ENCODE data around the gene YRDC.

YRDC gene

GRCh38 chr1:37753473-37754321 lies 54.3 kb downstream of the YRDC start:
- H3K27me3 ChIP-seq (ENCODE audit: insufficient read depth, low read length, poor library complexity, severe bottlenecking) = no peaks in the 10 kb centered on the region
- TF ChIP-seq, protein P1, sequence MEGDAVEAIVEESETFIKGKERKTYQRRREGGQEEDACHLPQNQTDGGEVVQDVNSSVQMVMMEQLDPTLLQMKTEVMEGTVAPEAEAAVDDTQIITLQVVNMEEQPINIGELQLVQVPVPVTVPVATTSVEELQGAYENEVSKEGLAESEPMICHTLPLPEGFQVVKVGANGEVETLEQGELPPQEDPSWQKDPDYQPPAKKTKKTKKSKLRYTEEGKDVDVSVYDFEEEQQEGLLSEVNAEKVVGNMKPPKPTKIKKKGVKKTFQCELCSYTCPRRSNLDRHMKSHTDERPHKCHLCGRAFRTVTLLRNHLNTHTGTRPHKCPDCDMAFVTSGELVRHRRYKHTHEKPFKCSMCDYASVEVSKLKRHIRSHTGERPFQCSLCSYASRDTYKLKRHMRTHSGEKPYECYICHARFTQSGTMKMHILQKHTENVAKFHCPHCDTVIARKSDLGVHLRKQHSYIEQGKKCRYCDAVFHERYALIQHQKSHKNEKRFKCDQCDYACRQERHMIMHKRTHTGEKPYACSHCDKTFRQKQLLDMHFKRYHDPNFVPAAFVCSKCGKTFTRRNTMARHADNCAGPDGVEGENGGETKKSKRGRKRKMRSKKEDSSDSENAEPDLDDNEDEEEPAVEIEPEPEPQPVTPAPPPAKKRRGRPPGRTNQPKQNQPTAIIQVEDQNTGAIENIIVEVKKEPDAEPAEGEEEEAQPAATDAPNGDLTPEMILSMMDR (conservative IDR thresholded peaks at IDR 0.05; ENCODE audit: low read length) = no peak
- no peak for TF ChIP-seq EZH2phosphoT487 (IDR thresholded peaks at IDR 0.05; ENCODE audit: borderline replicate concordance)
- no peak overlapping the region for H3K4me2 ChIP-seq (ENCODE audit: low read depth, low read length, poor library complexity, severe bottlenecking)
- H3K4me3 ChIP-seq (ENCODE audit: low read length, poor library complexity, severe bottlenecking) = no peak overlapping the region
- no peaks in the 10 kb centered on the region for H3F3A ChIP-seq (ENCODE audit: low read depth)
- no peak overlapping the region for H2AFZ ChIP-seq (ENCODE audit: low read length)
- H3K79me2 ChIP-seq (ENCODE audit: insufficient read depth, low read length) = no peaks in the 10 kb centered on the region
- no peak overlapping the region for H3K9ac ChIP-seq (ENCODE audit: low read depth, low read length, poor library complexity, severe bottlenecking)
- no peaks in the 10 kb centered on the region for H3K9me3 ChIP-seq (ENCODE audit: insufficient read depth, low read depth, low read length)
- H3K36me3 ChIP-seq (ENCODE audit: insufficient read depth, low read length) = no peaks in the 10 kb centered on the region
- no peaks in the 10 kb centered on the region for H3K9me2 ChIP-seq (replicated peaks; ENCODE audit: low read depth, low read length)
- no peaks in the 10 kb centered on the region for H4K20me1 ChIP-seq (ENCODE audit: insufficient read depth, low read length, poor library complexity, severe bottlenecking)
- no peaks in the 10 kb centered on the region for H3K4me1 ChIP-seq (ENCODE audit: insufficient read depth, low read length, poor library complexity, severe bottlenecking)

Measured in Loucy (cell line).